Stomach (tissue), 4 donors: ENCODE data around the gene CRYBA1.

ENCODE experiments used
- POLR2A ChIP-seq, 4 donors: fragments of 450-650 bp; IDR thresholded peaks; one replicate each; pipeline ENCODE4 v1.6.1; 2016; ENCODE audit warnings: antibody characterized with exemption in 4 of 4, control low read depth in 2 of 4, mild to moderate bottlenecking in 1 of 4, moderate library complexity in 1 of 4
- TF ChIP-seq, protein P1 (sequence below), 7 experiments: fragments of 450-650 bp in 4 of 7; fragments of 200-600 bp in 3 of 7; sonication (generic) in 3 of 7; IDR thresholded peaks; one replicate each; pipeline ENCODE4 v1.5.1; 2016 to 2019; ENCODE audit warnings: antibody characterized with exemption in 7 of 7, control low read depth in 2 of 7, mild to moderate bottlenecking in 1 of 7

DNA sequence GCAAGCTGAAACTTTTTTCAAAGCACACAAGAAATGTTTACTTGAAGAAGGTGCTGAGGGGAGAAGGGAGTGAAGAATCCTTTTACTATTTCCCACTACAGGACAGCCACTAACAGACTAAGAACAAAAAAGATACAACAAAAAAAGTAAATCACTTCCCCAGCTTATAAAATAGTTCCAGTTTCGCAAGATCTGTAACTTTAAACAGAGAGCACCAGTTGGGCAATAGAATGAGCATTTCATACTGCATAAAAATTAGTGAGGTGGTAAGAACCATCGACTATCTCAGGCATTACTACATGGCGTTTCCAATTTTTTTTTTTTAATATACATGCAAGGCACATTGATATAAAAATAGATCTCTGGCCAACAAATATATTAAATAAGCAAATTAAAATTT is 11.1 kb downstream of the CRYBA1 start:
- TF ChIP-seq, protein P1, sequence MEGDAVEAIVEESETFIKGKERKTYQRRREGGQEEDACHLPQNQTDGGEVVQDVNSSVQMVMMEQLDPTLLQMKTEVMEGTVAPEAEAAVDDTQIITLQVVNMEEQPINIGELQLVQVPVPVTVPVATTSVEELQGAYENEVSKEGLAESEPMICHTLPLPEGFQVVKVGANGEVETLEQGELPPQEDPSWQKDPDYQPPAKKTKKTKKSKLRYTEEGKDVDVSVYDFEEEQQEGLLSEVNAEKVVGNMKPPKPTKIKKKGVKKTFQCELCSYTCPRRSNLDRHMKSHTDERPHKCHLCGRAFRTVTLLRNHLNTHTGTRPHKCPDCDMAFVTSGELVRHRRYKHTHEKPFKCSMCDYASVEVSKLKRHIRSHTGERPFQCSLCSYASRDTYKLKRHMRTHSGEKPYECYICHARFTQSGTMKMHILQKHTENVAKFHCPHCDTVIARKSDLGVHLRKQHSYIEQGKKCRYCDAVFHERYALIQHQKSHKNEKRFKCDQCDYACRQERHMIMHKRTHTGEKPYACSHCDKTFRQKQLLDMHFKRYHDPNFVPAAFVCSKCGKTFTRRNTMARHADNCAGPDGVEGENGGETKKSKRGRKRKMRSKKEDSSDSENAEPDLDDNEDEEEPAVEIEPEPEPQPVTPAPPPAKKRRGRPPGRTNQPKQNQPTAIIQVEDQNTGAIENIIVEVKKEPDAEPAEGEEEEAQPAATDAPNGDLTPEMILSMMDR (IDR thresholded peaks at IDR 0.05), result no peak
- no peak for TF ChIP-seq POLR2A (IDR thresholded peaks at IDR 0.05)
